Fibroblast of mammary gland (primary cell): ENCODE measurements around the gene CTIF.
A peak's percentile ranks its signal among the peaks of the same experiment; 100 is the strongest.

Experiments
- DNase-seq: peaks from one replicate; pipeline ENCODE4 v3.0.0-alpha.2; 2010; ENCODE audit warnings: low read depth
- H3K4me3 ChIP-seq: 2 replicates; pipeline ENCODE4 v1.5.1; 2011; ENCODE audit warnings: low read depth, mild to moderate bottlenecking, low read length, moderate library complexity; ENCODE audit not compliant: control insufficient read depth
- CTCF ChIP-seq: conservative IDR thresholded peaks from 2 replicates; pipeline ENCODE4 v1.5.1; 2011; ENCODE audit warnings: low read depth, low read length, inconsistent platforms; ENCODE audit not compliant: control insufficient read depth, insufficient read depth

The CTIF gene

GRCh38 chr18:48863432-48864065 is 324.7 kb downstream of the CTIF start:
- no peak for TF ChIP-seq CTCF
- no peak for DNase-seq
- H3K4me3 ChIP-seq = no peak overlapping the region

GRCh38 chr18:48864876-48865275 is 326.0 kb downstream of the CTIF start:
- no peak for DNase-seq
- TF ChIP-seq CTCF = no peak
- H3K4me3 ChIP-seq = no peak overlapping the region

GRCh38 chr18:48866028-48866733 is 327.4 kb downstream of the CTIF start:
- DNase-seq = peak; percentile 59
- TF ChIP-seq CTCF = no peak

GRCh38 chr18:48866856-48867255 is 328.0 kb downstream of the CTIF start:
- no peak for DNase-seq
- TF ChIP-seq CTCF = no peak
- H3K4me3 ChIP-seq = no peak overlapping the region

More at GRCh38 chr18:48866028-48866733, 327.4 kb downstream of the CTIF start:
- no peak overlapping the region for H3K4me3 ChIP-seq

- no peak overlapping the region for H3K4me3 ChIP-seq
- no peak for TF ChIP-seq CTCF
These were observed 329.1 kb downstream of the CTIF start for GRCh38 chr18:48867978-48868377.

GRCh38 chr18:48868468-48869466 is 329.9 kb downstream of the CTIF start:
- TF ChIP-seq CTCF = no peak
- H3K4me3 ChIP-seq = no peak overlapping the region
- DNase-seq = peak; percentile 17

More at GRCh38 chr18:48867978-48868377, 329.1 kb downstream of the CTIF start:
- DNase-seq = no peak
